SK-N-SH treated with all-trans-retinoic acid at 6 μM for 48 hours (cell line): Measurements from ENCODE around the gene RBM28.

Experiments
- ARNTL ChIP-seq: fragments of 450-650 bp; formaldehyde crosslinking; IDR thresholded peaks from 2 replicates; pipeline ENCODE4 v1.5.0; 2020; ENCODE audit warnings: low read depth, mild to moderate bottlenecking, moderate library complexity, borderline replicate concordance
- BACH2 ChIP-seq: fragments of 250-450 bp; sonication (Bioruptor Pico); IDR thresholded peaks from 2 replicates; pipeline ENCODE4 v1.9.0; 2021; ENCODE audit warnings: mild to moderate bottlenecking, borderline replicate concordance
- CSDC2 ChIP-seq: fragments of 250-450 bp; sonication (Bioruptor Pico); IDR thresholded peaks from 2 replicates; pipeline ENCODE4 v1.5.0; 2020; ENCODE audit warnings: mild to moderate bottlenecking, moderate library complexity
- ESRRG ChIP-seq: fragments of 250-450 bp; sonication (Bioruptor Pico); IDR thresholded peaks from 2 replicates; pipeline ENCODE4 v1.6.1; 2021; ENCODE audit warnings: mild to moderate bottlenecking
- GLIS3 ChIP-seq: fragments of 250-450 bp; sonication (Bioruptor Pico); IDR thresholded peaks from 2 replicates; pipeline ENCODE4 v1.5.0; 2020; ENCODE audit warnings: mild to moderate bottlenecking, moderate library complexity
- ISL1 ChIP-seq: fragments of 250-450 bp; sonication (Bioruptor Pico); IDR thresholded peaks from 2 replicates; pipeline ENCODE4 v2.1.2; 2022; ENCODE audit warnings: mild to moderate bottlenecking, moderate library complexity
- RARB ChIP-seq: fragments of 250-450 bp; sonication (Bioruptor Pico); IDR thresholded peaks from 2 replicates; pipeline ENCODE4 v1.8.0; 2021; ENCODE audit warnings: mild to moderate bottlenecking, moderate library complexity
- ZFP30 ChIP-seq: fragments of 450-650 bp; formaldehyde crosslinking; IDR thresholded peaks from 2 replicates; pipeline ENCODE4 v1.5.0; 2022; ENCODE audit warnings: mild to moderate bottlenecking, moderate library complexity
- TF ChIP-seq, protein P1 (sequence below): fragments of 250-450 bp; sonication (Bioruptor Pico); IDR thresholded peaks from 2 replicates; pipeline ENCODE4 v1.5.1; 2020; ENCODE audit warnings: low read depth, mild to moderate bottlenecking, moderate library complexity
- TF ChIP-seq, protein P2 (sequence below): fragments of 250-450 bp; sonication (Bioruptor Pico); IDR thresholded peaks from 2 replicates; pipeline ENCODE4 v1.8.0; 2021; ENCODE audit warnings: low read depth, mild to moderate bottlenecking, moderate library complexity, borderline replicate concordance
- TF ChIP-seq, protein P3 (sequence below): fragments of 250-450 bp; sonication (Bioruptor Pico); IDR thresholded peaks from 2 replicates; pipeline ENCODE4 v1.8.0; 2020; ENCODE audit warnings: mild to moderate bottlenecking, moderate library complexity, borderline replicate concordance

- TF ChIP-seq, protein P1, sequence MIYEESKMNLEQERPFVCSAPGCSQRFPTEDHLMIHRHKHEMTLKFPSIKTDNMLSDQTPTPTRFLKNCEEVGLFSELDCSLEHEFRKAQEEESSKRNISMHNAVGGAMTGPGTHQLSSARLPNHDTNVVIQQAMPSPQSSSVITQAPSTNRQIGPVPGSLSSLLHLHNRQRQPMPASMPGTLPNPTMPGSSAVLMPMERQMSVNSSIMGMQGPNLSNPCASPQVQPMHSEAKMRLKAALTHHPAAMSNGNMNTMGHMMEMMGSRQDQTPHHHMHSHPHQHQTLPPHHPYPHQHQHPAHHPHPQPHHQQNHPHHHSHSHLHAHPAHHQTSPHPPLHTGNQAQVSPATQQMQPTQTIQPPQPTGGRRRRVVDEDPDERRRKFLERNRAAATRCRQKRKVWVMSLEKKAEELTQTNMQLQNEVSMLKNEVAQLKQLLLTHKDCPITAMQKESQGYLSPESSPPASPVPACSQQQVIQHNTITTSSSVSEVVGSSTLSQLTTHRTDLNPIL (CRISPR knock-in tag): no peak
- TF ChIP-seq ESRRG (CRISPR knock-in tag): no peak
- TF ChIP-seq ARNTL (CRISPR knock-in tag): no peak
- TF ChIP-seq, protein P2, sequence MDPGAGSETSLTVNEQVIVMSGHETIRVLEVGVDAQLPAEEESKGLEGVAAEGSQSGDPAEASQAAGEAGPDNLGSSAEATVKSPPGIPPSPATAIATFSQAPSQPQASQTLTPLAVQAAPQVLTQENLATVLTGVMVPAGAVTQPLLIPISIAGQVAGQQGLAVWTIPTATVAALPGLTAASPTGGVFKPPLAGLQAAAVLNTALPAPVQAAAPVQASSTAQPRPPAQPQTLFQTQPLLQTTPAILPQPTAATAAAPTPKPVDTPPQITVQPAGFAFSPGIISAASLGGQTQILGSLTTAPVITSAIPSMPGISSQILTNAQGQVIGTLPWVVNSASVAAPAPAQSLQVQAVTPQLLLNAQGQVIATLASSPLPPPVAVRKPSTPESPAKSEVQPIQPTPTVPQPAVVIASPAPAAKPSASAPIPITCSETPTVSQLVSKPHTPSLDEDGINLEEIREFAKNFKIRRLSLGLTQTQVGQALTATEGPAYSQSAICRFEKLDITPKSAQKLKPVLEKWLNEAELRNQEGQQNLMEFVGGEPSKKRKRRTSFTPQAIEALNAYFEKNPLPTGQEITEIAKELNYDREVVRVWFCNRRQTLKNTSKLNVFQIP (CRISPR knock-in tag): no peak
- TF ChIP-seq GLIS3 (CRISPR knock-in tag): no peak
- no peak for TF ChIP-seq ISL1
- no peak for TF ChIP-seq BACH2
- TF ChIP-seq CSDC2 (CRISPR knock-in tag): no peak
- no peak for TF ChIP-seq RARB
- TF ChIP-seq, protein P3, sequence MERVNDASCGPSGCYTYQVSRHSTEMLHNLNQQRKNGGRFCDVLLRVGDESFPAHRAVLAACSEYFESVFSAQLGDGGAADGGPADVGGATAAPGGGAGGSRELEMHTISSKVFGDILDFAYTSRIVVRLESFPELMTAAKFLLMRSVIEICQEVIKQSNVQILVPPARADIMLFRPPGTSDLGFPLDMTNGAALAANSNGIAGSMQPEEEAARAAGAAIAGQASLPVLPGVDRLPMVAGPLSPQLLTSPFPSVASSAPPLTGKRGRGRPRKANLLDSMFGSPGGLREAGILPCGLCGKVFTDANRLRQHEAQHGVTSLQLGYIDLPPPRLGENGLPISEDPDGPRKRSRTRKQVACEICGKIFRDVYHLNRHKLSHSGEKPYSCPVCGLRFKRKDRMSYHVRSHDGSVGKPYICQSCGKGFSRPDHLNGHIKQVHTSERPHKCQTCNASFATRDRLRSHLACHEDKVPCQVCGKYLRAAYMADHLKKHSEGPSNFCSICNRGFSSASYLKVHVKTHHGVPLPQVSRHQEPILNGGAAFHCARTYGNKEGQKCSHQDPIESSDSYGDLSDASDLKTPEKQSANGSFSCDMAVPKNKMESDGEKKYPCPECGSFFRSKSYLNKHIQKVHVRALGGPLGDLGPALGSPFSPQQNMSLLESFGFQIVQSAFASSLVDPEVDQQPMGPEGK (CRISPR knock-in tag): no peak
- TF ChIP-seq ZFP30 (CRISPR knock-in tag): no peak
Observed at GRCh38 chr7:128299109-128299607, 44.5 kb downstream of the RBM28 start.
